Uterus (tissue), 4 donors: ENCODE data around the gene NOTCH3. TPM values are rescaled to one million over a fixed set of nuclear protein-coding genes. Genes with fewer than 3 reads are reported as not detected.

Experiments used
- DNase-seq, 2 donors: peaks; one replicate each; pipeline ENCODE4 v3.0.0-alpha.2; 2019 to 2020
- H3K27ac ChIP-seq, 2 donors: fragments of 200-600 bp; sonication (generic); 1 replicate in 1 of 2; 2 replicates in 1 of 2; pipeline ENCODE4 v1.5.1; 2016 to 2018
- H3K27me3 ChIP-seq, 2 donors: fragments of 200-600 bp; sonication (generic); one replicate each; pipeline ENCODE4 v1.5.1; 2018 to 2019; ENCODE audit warnings: control low read depth in 1 of 2
- H3K36me3 ChIP-seq, 2 donors: fragments of 200-600 bp; sonication (generic); one replicate each; pipeline ENCODE4 v1.5.1; 2019; ENCODE audit warnings: control low read depth in 1 of 2
- H3K4me1 ChIP-seq, 2 donors: fragments of 200-600 bp; sonication (generic); one replicate each; pipeline ENCODE4 v1.5.1; 2018 to 2019; ENCODE audit warnings: control low read depth in 1 of 2
- H3K4me3 ChIP-seq, 2 donors: fragments of 200-600 bp; sonication (generic); 1 replicate in 1 of 2; 2 replicates in 1 of 2; pipeline ENCODE4 v1.5.1; 2018 to 2019; ENCODE audit warnings: mild to moderate bottlenecking in 1 of 2
- H3K9me3 ChIP-seq, 2 donors: fragments of 200-600 bp; sonication (generic); one replicate each; pipeline ENCODE4 v1.5.1; 2019; ENCODE audit warnings: control low read depth in 1 of 2
- POLR2A ChIP-seq, 2 donors: fragments of 450-650 bp; IDR thresholded peaks; one replicate each; pipeline ENCODE4 v1.6.1; 2016; ENCODE audit warnings: antibody characterized with exemption in 2 of 2, mild to moderate bottlenecking in 1 of 2, moderate library complexity in 1 of 2
- intact Hi-C: fragments of 100-400 bp; cut with DNase I; formaldehyde crosslinking; loops from one replicate; pipeline ENCODE4 v1.15.1; 2023; ENCODE audit warnings: low total_unique reads
- total RNA-seq, 4 donors: library from RNA; depleted of rRNA in 3 of 4; stranded (reverse); fragments of >200 nt in 3 of 4; gene quantifications; one replicate each; pipeline versions ENCODE4 v1.1.0 to v1.2.4, GENCODE V29; 2014 to 2023
- TF ChIP-seq, protein P1 (sequence below), 4 experiments: fragments of 200-600 bp in 2 of 4; fragments of 450-650 bp in 2 of 4; sonication (generic) in 2 of 4; IDR thresholded peaks; one replicate each; pipeline ENCODE4 v1.5.1; 2016 to 2019; ENCODE audit warnings: antibody characterized with exemption in 4 of 4, mild to moderate bottlenecking in 2 of 4, moderate library complexity in 1 of 4
- donor health status: DM: yes; HTN: yes; CAD: no.

NOTCH3 gene
- total RNA-seq, 4 donors from 2014 or later: 9.4 to 166 (median 96.9) TPM

DNA sequence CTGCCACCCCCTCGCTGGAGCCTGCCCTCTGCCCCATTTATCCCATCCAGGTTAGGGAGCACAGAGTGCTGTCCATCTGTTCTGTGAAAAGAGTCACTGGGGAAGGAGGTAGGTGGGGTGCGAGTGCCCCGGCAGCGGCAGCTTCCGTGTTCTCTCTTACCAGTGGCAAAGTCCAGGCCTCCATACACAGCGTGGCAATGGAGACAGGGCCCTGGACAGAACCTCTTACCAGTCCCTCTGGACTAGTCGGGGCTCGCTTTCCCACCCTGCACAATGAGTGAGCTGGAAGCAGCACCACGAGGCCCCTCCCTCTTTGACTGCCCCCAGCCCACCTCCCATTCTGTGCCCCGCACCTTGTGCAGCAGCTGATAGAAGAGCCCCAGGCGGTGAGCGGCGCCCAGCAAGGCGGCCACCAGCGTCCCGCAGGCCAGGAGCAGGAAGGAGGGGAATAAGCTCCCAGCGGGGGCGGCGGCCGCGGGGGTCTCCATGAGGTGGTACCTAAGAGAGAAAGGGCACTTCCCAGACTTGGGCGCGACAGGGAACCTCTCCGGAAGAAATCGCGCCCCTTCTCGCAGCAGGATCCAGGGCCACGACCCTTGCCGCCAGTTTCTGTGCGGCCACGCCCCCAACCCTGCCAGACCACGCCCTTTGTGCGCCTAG, 76.1 kb downstream of the NOTCH3 start:
- DNase-seq: no peak
- Histone ChIP-seq H3K27me3 (no peaks in the 10 kb centered on the region), H3K4me1 (no peaks in the 10 kb centered on the region), H3K36me3 (no peaks in the 10 kb centered on the region), H3K4me3 (peak overlapping the region; percentile 84 to 90), H3K27ac (peak overlapping the region; percentile 89 to 93), H3K9me3 (no peaks in the 10 kb centered on the region)
- TF ChIP-seq, protein P1, sequence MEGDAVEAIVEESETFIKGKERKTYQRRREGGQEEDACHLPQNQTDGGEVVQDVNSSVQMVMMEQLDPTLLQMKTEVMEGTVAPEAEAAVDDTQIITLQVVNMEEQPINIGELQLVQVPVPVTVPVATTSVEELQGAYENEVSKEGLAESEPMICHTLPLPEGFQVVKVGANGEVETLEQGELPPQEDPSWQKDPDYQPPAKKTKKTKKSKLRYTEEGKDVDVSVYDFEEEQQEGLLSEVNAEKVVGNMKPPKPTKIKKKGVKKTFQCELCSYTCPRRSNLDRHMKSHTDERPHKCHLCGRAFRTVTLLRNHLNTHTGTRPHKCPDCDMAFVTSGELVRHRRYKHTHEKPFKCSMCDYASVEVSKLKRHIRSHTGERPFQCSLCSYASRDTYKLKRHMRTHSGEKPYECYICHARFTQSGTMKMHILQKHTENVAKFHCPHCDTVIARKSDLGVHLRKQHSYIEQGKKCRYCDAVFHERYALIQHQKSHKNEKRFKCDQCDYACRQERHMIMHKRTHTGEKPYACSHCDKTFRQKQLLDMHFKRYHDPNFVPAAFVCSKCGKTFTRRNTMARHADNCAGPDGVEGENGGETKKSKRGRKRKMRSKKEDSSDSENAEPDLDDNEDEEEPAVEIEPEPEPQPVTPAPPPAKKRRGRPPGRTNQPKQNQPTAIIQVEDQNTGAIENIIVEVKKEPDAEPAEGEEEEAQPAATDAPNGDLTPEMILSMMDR (IDR thresholded peaks at IDR 0.05): no peak
- TF ChIP-seq POLR2A (IDR thresholded peaks at IDR 0.05): no peak
- intact Hi-C loops: no loop called here

DNA sequence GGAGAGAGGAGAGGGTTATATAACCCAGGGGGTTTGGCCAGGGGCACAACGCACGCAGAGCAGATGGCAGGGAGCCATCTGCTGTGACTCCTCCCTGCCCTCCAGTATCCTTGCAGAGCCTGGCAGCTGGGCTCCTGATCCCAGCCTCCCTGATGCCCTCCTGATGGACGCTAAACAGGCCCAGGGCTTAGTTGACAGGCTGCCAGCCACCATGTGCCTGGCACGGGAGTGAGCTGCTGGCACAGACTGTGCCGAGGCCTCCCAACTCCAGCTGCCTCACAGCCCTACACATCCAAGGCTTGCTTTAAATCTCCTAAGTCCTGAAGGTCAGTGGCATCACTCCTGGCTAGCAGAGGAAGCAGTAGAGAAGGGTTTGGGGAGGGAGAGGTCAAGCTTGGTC, 76.9 kb downstream of the NOTCH3 start:
- no peaks in the 10 kb centered on the region for H3K9me3 ChIP-seq
- no peaks in the 10 kb centered on the region for H3K4me1 ChIP-seq
- TF ChIP-seq, protein P1 (IDR thresholded peaks at IDR 0.05): no peak
- no peak for TF ChIP-seq POLR2A (IDR thresholded peaks at IDR 0.05)
- peak overlapping the region; percentile 89 to 93 for H3K27ac ChIP-seq
- no peak overlapping the region for H3K4me3 ChIP-seq
- no peaks in the 10 kb centered on the region for H3K27me3 ChIP-seq
- peak in 1 of 2 donors; percentile 37 for DNase-seq
- intact Hi-C loops: no loop called here
- H3K36me3 ChIP-seq: no peaks in the 10 kb centered on the region

DNA sequence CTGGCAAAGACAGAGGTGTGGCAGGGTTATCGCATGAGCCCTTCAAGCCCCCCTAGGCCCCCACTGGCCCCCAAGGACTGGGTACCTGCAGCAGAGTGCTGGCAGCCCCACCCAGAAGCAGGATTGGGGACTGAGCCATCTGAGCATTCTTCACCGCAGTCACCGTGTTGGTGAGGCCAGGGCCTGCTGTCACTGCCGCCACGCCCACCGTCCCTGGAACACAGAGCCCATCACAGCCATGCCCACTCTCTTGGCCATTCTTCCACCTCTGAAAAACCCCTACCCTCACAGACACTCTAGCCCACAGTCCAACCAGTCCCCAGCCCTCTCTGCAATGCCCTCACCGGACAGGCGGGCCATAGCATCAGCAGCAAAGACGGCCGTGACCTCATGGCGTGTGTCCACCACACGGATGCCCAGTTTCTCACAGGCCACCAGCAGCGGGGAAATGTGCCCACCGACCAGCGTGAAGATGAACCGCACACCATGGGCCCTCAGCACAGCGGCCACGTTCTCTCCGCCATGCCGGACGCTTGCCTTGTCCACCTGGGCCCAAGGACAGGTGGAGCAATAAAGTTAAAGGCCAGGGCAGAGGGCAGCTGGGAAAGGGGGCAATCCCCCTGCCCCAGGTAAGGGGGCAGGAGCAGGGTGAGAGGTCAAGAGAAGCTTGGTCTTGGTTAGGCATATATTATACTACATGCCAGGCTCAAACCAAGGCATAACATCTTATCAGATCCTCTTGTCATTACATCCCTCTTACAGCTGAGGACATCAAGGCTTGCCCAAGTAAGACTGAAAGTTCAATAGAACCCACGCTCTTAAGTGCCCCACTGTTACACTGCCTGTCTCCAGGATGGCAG, 77.5 kb downstream of the NOTCH3 start:
- H3K4me1 ChIP-seq: no peaks in the 10 kb centered on the region
- H3K9me3 ChIP-seq: no peaks in the 10 kb centered on the region
- intact Hi-C loops: no loop called here
- H3K4me3 ChIP-seq: no peak overlapping the region
- no peak for DNase-seq
- no peak overlapping the region for H3K27ac ChIP-seq
- no peak for TF ChIP-seq POLR2A (IDR thresholded peaks at IDR 0.05)
- TF ChIP-seq, protein P1 (IDR thresholded peaks at IDR 0.05): no peak
- H3K36me3 ChIP-seq: no peaks in the 10 kb centered on the region
- H3K27me3 ChIP-seq: no peaks in the 10 kb centered on the region

DNA sequence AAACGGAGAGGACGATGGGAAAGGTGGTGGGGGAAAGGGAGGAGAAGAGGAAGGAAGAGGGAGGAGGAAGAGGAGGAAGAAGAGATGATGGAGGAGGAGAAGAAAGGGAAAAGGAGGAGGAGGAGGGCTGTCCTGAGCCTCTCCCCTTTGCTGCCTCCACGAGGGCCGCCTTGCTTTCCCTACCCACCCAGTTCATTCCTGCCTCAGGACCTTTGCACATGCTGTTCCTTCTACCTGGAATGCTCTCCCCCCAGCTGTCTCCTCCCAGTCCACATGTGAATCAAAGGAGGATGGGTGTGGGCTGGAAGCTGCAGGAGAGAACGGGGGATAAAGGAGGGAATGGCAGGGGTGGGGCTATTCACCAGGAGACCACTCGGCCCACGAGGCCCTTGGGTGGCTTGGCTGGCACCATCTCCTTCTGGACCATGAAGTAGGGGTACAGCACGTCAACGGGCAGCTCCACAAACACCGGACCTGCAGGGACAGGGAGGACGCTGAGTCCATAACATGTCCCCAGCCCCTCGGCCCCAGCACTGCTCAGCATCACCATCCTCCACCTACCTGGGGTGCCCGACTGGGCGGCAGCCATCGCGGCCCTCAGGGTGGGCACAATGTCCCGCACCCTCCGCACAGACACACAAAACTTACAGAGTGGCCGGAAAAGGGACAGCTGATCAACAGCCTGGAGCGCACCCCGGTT, 78.3 kb downstream of the NOTCH3 start:
- Histone ChIP-seq H3K4me3 (no peak overlapping the region), H3K4me1 (no peaks in the 10 kb centered on the region), H3K27ac (no peak overlapping the region), H3K9me3 (no peaks in the 10 kb centered on the region), H3K27me3 (no peaks in the 10 kb centered on the region), H3K36me3 (no peaks in the 10 kb centered on the region)
- TF ChIP-seq, protein P1 (IDR thresholded peaks at IDR 0.05): no peak
- no peak for TF ChIP-seq POLR2A (IDR thresholded peaks at IDR 0.05)
- no peak for DNase-seq
- intact Hi-C loops: no loop called here
